Measurements from ENCODE around the gene KRT79. TPM values are rescaled to one million over a fixed set of nuclear protein-coding genes. Genes with fewer than 3 reads are reported as not detected.
A peak's percentile ranks its signal among the peaks of the same experiment; 100 is the strongest.

KRT79 gene
- total RNA-seq, 3 donors from 2014 or later = not detected

DNA sequence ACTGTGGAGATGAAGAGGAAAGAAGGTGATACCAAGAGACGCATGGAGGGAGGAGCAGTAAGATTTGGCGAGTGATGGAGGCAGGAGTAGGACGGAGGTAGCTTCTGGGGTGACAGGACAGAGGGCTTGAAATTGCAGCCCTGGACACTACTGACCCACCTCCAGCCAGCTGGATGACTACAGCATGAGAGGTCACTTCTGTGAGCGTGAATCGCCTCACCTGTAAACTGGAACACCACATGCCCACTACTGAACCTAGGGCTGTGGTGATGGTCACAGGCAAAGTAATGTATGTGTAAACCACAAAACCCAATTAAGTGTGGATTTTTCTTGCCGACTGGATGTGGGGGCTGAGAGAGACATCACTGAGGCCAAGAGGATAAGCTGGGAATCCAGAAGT, 13.6 kb downstream of the KRT79 start:
- no peaks in the 10 kb centered on the region for H3K4me1 ChIP-seq (ENCODE audit: low read depth)
- no peaks in the 10 kb centered on the region for H3K36me3 ChIP-seq (ENCODE audit: low read depth)
- no peak for DNase-seq
- intact Hi-C loops (cut with DNase I, micrococcal nuclease) = no loop called here
- no peak for ATAC-seq
- H3K9me3 ChIP-seq = no peaks in the 10 kb centered on the region
- TF ChIP-seq, protein P1, sequence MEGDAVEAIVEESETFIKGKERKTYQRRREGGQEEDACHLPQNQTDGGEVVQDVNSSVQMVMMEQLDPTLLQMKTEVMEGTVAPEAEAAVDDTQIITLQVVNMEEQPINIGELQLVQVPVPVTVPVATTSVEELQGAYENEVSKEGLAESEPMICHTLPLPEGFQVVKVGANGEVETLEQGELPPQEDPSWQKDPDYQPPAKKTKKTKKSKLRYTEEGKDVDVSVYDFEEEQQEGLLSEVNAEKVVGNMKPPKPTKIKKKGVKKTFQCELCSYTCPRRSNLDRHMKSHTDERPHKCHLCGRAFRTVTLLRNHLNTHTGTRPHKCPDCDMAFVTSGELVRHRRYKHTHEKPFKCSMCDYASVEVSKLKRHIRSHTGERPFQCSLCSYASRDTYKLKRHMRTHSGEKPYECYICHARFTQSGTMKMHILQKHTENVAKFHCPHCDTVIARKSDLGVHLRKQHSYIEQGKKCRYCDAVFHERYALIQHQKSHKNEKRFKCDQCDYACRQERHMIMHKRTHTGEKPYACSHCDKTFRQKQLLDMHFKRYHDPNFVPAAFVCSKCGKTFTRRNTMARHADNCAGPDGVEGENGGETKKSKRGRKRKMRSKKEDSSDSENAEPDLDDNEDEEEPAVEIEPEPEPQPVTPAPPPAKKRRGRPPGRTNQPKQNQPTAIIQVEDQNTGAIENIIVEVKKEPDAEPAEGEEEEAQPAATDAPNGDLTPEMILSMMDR (IDR thresholded peaks at IDR 0.05) = no peak
- no peak overlapping the region for H3K4me3 ChIP-seq

DNA sequence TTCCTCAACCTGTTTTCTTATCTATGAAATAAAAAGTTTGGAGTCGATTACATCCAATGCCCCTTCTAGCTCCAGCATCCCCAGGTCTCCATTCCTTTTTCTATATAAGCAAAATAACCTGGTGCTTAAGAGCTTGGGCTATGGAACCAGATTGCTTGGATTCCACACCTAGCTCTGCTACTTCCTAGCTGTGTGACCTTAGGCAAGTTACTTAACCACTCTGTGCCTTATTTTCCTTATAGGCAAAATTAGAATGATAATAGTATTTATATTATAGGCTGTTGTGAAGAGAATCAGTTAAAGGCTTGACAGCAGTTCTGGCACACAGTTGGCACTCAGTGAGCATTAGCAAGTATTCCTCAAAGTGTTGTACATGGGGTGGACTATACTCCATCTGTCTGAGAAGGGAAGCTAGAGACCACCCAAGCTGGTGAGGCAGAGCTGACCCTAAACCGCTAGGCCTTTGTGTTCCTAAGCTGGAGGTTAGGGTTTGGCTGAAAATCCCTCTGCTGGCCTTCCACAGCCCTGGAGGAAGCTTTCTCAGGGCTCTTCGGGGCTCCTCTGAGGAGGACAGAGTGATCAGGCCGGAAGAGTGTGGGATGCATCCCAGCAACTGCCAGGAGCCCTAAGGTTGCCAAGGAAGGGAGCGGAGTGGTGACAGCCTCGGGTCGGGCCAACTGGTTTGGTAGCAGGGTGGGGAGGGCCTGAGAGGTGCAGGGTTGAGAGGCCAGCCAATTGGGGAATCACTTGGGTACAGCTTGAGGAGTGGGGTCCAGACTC, 14.2 kb downstream of the KRT79 start:
- ATAC-seq = no peak

DNA sequence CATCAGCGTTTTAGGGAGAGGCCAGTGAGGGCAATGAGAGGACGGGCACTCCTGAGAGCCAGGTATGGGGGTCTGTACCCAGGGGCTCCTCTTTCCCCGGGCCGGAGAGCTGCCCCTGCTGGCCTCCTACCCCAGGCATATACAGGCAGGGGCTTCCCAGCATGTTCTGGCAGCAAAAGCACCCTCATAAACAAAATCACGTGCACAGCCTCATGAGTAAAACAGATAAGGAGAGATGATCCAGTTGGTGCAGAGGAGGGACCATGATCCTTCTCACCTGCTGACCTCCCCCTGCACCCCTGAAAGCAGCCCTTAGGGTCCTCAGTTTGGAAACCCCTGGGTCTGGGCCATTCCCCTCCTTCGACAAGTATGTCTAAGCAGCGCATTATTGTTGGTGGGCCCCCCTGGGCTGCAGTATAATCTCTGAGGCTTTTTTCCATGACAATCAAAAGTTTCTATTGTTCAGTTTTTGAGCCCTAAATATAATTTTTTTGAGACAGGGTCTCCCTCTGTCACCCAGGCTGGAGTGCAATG, 15.2 kb downstream of the KRT79 start:
- intact Hi-C loops (cut with DNase I, micrococcal nuclease) = no loop called here
- no peaks in the 10 kb centered on the region for H3K4me1 ChIP-seq (ENCODE audit: low read depth)
- TF ChIP-seq, protein P1 (IDR thresholded peaks at IDR 0.05) = no peak
- ATAC-seq (no peak), DNase-seq (no peak)
- H3K9me3 ChIP-seq = no peaks in the 10 kb centered on the region
- H3K4me3 ChIP-seq = no peak overlapping the region
- H3K36me3 ChIP-seq (ENCODE audit: low read depth) = no peaks in the 10 kb centered on the region

More for the DNA sequence above, 14.2 kb downstream of the KRT79 start:
- H3K36me3 ChIP-seq (ENCODE audit: low read depth) = no peaks in the 10 kb centered on the region
- no peak for DNase-seq
- H3K9me3 ChIP-seq = no peaks in the 10 kb centered on the region
- intact Hi-C loops (cut with DNase I, micrococcal nuclease) = no loop called here
- TF ChIP-seq, protein P1 (IDR thresholded peaks at IDR 0.05) = no peak
- no peaks in the 10 kb centered on the region for H3K4me1 ChIP-seq (ENCODE audit: low read depth)
- H3K4me3 ChIP-seq = no peak overlapping the region

DNA sequence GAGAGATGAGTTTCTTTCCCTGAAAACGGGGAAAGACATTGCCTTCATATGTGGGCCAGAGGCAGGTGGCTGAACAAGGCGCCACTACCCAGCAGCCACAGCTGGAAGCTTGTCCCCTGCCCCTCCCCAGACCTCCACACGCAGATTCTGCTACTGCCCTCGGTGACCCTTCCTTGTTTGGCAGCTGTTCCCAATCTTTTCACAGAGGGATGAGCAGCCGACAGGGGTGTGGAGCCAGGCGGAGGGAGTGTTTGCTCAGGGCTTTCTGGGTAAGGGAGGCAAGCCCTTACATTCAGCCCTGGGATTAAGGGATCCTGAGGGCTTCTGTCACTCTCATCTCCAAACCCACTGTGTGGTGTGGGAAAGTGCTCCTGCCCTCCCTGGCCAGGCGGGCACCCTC, 15.7 kb downstream of the KRT79 start:
- ATAC-seq = peak; percentile 50
- no peak overlapping the region for H3K4me3 ChIP-seq
- no peaks in the 10 kb centered on the region for H3K4me1 ChIP-seq (ENCODE audit: low read depth)
- no peaks in the 10 kb centered on the region for H3K9me3 ChIP-seq
- H3K36me3 ChIP-seq (ENCODE audit: low read depth) = no peaks in the 10 kb centered on the region
- intact Hi-C loops (cut with DNase I, micrococcal nuclease) = no loop called here
- TF ChIP-seq, protein P1 (IDR thresholded peaks at IDR 0.05) = no peak
- no peak for DNase-seq

DNA sequence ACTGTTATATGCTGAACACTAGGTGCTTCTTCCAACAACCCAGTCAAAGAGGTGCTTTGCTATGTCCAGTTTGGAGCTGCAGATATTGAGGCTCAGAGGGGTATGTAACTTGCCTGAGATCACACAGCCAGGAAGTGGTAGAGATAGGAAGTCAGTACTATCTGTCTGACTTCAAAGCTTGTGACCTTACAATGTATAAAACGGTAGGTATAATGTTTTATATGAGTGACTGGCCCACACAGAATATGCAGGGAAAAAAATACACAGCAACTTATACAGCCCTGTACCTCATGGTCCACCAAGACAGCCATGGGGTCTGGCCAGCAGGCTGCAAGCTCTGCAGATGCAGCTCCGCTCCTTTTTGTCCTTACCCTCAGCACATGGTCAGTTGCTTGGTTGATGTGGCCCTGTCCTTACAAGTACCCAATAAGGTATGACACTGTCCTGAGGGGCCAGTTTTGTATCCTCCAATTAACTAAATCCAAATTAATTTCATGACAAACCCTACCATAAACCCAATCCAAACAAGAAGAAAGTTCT, 16.3 kb downstream of the KRT79 start:
- ATAC-seq = no peak
- DNase-seq = no peak
- no peaks in the 10 kb centered on the region for H3K36me3 ChIP-seq (ENCODE audit: low read depth)
- intact Hi-C loops (cut with DNase I, micrococcal nuclease) = no loop called here
- H3K4me1 ChIP-seq (ENCODE audit: low read depth) = no peaks in the 10 kb centered on the region
- H3K4me3 ChIP-seq = no peak overlapping the region
- TF ChIP-seq, protein P1 (IDR thresholded peaks at IDR 0.05) = no peak
- no peaks in the 10 kb centered on the region for H3K9me3 ChIP-seq

Measured in mucosa of descending colon (tissue), 3 donors.